Amniotic stem cell (primary cell): ENCODE data around the gene ABHD16B.
"Not testable (repeated sequence)": the region's sequence is repeated elsewhere in the genome, so short reads cannot be mapped to it uniquely, and the experiment has no call there.

Experiments used
- DNase-seq: peaks from one replicate; lab custom pipeline; 2025; lab: John Stamatoyannopoulos, UW

The ABHD16B gene

GRCh38 chr20:63878899-63879663, 17.8 kb downstream of the ABHD16B start:
- DNase-seq = no peak

DNA sequence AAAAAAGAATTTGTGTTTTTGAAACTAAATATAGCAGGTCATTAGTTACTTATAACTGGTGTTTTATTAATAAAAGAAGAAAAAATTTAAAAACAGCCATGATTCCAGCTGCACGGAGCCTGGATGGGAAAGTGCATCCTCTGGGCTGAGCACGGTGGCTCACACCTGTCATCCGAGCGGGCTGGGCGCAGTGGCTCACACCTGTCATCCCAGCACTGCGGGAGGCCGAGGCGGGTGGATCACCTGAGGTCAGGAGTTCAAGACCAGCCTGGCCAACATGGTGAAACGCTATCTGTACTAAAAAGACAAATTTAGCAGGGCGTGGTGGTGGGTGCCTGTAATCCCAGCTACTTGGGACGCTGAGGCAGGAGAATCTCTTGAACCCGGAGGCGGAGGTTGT, 19.6 kb downstream of the ABHD16B start:
- DNase-seq = not testable (repeated sequence)

GRCh38 chr20:63881451-63882226, 20.3 kb downstream of the ABHD16B start:
- no peak for DNase-seq

DNA sequence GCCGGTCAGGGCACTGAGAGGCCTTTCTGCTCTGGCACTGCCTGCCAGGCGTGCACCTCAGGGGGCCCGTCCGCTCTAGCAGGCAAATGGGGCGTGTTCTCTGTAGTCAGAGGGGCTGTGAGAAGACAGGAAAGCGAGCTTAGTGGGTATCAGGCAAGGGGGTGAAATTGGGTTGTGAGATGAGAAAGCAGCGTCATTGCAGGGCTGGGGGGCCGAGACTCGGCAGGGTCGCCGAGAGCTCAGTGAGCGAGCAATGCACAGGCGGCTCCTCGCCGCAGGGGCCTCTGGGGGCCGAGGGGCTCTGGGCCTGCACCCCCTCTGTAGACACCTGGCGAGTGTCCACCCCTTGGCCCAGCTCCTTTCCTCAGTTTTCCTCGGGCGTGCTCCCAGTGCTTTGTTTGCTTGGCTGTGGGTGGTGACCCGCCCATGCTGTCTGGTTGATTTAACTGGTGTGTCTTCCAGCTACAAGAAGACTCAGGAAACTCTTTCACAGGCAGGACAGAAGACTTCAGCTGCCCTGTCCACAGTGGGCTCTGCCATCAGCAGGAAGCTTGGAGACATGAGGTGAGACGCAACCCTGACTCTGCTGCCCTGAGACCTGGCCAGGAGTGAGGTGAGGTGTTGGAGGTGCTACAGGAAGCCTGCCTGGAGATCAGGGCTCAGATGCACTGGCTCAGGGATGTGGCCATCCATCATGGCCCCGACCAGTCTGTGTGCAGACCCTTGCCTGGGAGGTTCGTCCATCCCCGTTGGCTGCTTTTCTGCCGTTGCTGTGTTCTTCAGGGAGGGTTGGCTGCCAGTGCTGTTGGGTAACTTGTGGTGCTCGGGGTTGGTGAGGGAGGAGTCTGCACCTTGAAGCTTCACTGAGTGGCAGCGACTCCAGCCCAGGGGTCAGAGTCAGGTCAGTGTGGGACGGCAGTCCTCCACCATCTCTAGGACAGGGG, 21.2 kb downstream of the ABHD16B start:
- no peak for DNase-seq

- no peak for DNase-seq
These were observed 21.9 kb downstream of the ABHD16B start for GRCh38 chr20:63883201-63883593.

DNA sequence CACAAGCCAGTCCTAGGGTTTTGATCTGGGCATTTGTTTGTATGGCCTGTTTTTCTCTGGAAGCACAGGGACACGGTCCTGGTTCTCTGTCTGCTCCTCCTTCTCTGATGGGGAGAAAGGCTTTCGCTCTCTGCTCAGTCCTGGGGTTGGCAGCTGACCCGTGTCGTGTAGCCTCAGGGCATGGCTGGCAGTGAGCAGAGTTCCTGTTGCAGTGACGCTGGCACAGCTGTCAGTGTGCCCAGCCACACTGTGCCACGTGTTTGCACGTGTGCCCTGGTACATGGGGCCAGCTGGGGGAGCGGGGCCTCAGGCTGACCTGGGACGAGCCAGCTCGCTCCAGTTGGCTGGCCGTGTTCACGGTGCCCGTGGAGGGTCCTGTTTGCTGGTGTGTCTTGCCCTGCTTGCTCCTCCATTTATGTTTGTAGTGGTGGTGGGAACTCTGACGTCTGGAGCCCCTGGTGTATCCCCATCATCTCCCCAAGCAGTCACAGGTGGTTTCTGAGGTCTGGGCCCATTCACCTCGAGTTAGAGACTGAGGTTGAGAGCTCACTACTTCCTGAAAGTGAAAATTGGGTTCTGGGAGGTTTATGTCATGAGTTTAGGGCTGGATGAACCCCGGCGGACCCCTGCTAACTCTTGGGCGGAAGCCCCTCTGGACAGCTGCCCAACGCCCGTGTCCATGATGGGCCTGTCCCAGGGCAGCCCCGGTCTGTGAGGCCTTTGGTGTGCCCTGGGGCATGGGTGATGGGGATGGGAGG, 23.4 kb downstream of the ABHD16B start:
- no peak for DNase-seq

GRCh38 chr20:63885264-63886053, 24.2 kb downstream of the ABHD16B start:
- DNase-seq = no peak

DNA sequence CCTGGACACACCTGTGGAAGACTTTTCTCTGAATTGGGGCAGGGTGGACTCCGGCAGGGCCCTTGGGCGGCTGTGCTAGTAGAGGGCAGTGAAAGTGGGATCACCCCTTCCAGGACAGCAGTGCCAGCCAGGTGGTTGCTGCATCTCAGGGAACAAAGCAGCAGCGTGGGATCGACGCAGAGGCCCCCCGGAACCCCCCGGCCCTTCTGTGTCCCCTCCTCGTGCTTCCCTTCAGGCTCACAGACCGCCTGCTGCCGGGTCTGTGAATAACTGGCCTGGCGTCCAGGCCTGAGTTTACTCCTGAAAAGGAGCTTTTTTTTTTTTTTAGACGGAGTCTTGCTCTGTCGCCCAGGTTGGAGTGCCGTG, 24.7 kb downstream of the ABHD16B start:
- no peak for DNase-seq

GRCh38 chr20:63886921-63887320, 25.6 kb downstream of the ABHD16B start:
- DNase-seq = no peak

GRCh38 chr20:63889241-63890200, 28.2 kb downstream of the ABHD16B start:
- no peak for DNase-seq

DNA sequence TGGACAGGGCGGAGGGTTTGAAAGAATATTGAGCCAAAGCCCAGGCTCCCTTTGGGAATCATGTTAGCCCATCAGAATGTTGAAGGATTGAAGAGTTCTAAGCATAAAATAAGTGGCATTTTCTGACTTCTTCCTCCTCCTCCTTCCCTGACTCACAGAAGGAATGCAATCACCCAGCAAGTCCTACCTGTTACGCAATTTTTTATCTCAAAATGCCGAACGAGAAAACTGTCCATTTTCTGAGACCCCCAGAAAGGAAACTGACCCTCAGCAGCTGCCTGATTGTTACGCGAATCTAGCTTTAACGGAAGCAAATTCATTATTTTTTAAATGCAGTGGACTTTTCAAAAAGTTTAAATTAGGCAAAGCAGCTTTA, 28.9 kb downstream of the ABHD16B start:
- no peak for DNase-seq

DNA sequence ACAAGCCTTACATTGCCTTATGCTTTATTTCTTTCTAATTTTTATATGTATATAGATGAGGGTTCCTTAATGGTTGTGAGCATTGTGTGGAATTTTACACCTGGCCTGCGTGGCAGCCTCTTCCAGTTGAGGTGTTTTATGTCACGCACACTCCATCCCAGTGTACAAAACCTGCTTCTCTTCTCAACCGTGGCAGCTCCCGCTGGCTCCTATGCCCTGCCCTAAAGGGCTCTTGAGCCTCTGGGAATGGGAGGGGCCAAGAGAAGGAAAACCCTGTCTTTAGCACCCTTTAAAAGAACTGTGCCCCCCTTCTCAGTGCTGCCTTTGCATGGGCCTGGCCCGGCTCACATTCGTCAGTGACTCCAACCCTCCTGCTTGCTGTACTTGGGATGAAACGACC, 29.3 kb downstream of the ABHD16B start:
- DNase-seq = no peak

DNA sequence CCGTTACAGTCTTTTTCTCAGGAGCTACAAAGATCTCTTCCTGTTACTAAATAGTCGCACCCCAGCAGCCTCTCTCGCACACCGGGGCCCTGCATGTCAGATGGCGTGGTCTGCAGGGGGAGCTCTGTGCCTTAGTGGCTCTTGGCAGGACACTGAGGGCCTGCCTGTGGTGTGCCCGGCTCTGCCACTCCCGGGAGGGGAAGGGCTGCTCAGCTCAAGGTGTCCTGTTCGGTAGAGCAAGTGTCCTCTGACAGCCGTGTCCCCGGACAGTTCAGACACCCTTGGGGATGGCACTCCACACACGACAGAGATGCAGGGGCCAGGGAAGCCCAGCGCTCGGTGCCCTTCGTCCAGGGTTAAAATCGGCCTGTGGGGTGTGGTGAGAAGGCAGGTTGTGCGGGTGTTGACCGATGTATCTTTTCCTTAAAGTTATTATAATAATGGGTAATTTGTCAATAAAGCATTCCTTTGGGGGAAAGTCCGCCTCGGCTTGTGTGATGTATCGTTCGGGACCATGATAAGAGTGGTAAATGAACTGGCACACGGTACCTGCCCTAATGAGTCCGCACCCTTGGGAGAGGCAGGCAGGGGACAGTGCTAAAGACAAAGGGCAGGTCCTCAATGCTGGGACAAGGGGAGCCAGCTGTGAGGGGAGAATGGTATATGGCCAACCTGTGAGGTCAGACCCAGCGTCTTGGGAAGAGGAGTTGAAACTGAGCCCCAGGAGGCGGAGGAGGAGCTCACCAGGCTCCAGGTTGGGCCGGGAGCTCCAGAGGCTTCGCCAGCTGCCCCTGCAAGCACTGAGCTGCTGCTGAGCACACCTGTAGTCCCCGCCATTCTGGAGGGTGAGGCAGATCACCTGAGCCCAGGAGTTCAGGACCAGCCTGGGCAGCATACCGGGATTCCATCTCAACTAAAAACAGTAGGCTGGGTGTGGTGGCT, 30.0 kb downstream of the ABHD16B start:
- DNase-seq = no peak

- DNase-seq = no peak
These were observed 31.1 kb downstream of the ABHD16B start for GRCh38 chr20:63892402-63892801.

GRCh38 chr20:63893999-63894357, 32.7 kb downstream of the ABHD16B start:
- no peak for DNase-seq

DNA sequence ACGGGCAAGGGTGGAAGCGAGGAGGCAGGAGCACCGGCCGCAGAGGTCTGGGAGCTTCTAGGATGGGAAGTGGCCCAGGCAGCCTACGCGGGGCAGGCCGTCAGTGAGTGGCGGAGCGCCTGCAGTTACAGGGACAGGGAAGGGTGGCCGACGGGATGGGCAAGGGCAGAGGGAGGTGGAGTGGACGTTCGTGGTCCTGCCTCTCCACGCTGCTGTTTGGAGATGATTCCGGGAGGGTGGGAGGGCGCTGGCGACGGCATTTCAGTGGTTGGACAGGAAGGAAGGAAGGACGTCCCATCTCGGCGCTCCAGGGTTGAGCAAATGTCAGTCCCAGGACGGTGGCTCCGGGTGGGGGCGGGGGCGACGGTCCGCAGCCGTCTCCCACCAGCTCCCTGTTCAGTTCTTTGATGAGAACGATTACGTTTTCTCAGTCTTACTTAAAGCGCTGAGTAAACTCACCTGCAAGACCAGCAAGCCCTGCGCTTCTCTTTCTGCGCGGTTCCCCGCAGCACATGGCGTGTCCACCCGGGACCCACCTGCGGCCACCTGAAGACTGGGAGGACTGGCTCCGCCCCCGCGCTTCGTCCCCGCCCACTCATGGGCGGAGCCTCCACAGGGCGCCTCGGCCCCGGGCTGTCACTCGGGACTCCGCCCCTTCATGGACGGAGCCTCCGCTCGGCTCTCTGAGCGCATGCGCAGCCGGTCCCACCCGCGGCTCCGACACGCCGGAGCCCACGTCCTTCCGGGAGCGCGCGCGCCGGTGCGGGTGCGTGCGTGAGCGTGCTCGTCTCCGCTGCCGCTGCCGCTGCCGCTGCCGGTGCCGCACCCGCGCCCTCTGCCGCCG, 33.3 kb downstream of the ABHD16B start, which contains the start of gene DNAJC5:
DNAJC5 (plus strand) TSS at position 769 of the 844 bp plus-strand sequence. CDS start 33,220 bp downstream, outside the sequence.
- peak; percentile 82 for DNase-seq

- DNase-seq = no peak
These were observed 34.1 kb downstream of the ABHD16B start for GRCh38 chr20:63895202-63895951.
